NCI-H2196 treated with DMSO at 0.1 percent for 48 hours (cell line): ENCODE results near the gene ANO3.

Source experiments
- DNase-seq: peaks from one replicate; lab custom pipeline; 2025; ENCODE audit not compliant: unreplicated experiment; lab: John Stamatoyannopoulos, UW

Gene ANO3

GRCh38 chr11:26483108-26483507 lies 151.2 kb downstream of the ANO3 start:
- DNase-seq: no peak

GRCh38 chr11:26490546-26490945 lies 158.6 kb downstream of the ANO3 start:
- DNase-seq: no peak

DNA sequence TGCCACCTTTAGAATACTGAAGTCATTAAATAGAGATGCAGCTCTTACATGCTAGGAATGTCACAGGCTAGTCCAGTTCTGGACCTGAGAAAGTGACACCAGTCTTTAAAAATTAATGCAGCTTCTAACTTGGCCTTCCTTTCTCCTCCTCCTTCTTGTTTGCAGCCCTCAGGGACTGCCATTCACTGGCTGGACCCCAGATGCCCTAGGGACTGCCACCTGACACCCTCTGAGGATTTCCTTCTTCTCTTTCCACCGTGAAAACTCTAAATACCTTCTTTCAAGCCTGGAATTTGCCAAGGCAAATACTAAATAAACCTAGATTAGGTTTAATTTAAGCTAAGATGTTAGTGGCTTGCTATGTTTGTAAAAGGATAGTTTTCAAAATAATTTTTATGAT lies 161.7 kb downstream of the ANO3 start:
- DNase-seq: no peak

- DNase-seq: no peak
These were observed 175.3 kb downstream of the ANO3 start for GRCh38 chr11:26507229-26507628.

GRCh38 chr11:26510164-26510563 lies 178.2 kb downstream of the ANO3 start:
- no peak for DNase-seq

GRCh38 chr11:26510756-26511155 lies 178.8 kb downstream of the ANO3 start:
- no peak for DNase-seq

GRCh38 chr11:26512196-26512595 lies 180.3 kb downstream of the ANO3 start:
- no peak for DNase-seq

DNA sequence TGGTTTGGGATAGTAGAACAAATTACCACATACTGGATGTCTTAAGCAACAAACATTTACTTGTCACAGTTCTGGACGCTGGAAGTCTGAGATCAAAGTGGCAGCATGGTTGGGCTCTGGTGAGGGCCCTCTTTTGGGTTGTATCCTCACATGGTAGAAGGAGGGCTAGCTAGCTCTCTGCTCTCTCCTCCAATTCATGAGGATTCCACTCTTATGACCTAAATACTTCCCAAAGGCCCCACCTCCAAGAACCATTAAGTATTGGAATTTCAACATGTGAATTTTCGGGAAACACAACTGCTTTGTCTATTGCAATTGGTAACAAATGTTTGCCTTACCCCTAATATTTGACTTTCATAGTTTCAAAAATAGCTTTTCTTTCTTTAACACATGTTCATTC lies 187.5 kb downstream of the ANO3 start:
- DNase-seq: no peak

DNA sequence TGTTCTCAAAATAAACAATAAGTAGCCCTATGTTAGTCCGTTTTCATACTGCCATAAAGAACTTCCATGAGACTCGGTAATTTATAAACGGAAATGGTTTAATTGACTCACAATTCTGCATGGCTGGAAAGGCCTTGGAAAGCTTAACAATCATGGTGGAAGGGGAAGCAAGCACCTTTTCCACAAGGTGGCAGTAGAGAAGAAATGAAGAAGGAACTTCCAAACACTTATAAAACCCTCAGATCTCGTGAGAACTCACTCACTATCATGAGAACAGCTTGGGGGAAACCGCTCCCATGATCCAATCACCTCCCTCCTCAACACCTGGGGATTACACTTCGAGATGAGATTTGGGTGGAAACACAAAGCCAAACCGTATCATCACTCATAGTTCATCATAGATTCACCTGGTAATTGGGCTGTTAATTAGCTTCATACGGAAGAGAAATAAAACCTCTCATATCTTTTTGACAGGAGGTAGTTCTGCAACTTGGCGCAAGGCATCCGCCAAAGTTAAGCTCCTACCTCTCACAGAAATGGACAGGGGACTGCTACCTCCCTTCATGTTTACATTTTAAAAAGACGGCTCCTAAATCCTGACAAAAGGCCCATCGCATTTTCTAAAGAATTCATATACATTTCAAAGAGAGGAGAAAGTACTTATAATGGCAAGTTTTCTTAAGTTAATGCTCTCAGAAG lies 191.1 kb downstream of the ANO3 start:
- DNase-seq: no peak

- no peak for DNase-seq
These were observed 195.8 kb downstream of the ANO3 start for GRCh38 chr11:26527685-26528084.

- no peak for DNase-seq
These were observed 205.4 kb downstream of the ANO3 start for GRCh38 chr11:26537341-26537740.

- no peak for DNase-seq
These were observed 207.6 kb downstream of the ANO3 start for GRCh38 chr11:26539517-26539916.

DNA sequence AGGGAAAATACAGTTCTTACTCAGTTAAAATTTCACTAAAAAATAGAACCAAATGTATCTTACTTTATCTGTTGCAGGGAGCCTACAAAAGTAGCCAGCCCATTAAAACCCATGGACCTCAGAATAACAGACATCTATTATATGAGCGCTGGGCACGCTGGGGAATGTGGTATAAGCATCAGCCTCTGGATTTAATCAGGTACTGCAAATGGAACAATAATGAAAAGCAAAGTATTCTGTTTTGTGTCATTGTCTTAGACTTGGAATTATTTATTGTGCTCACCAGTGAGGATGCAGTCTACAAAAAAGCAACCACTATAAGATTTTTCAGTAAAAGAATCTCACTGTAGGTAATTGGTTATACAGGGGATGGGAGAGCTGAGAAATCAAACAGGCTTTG lies 209.9 kb downstream of the ANO3 start:
- DNase-seq: no peak

GRCh38 chr11:26549176-26549575 lies 217.2 kb downstream of the ANO3 start:
- DNase-seq: no peak

GRCh38 chr11:26550022-26550421 lies 218.1 kb downstream of the ANO3 start:
- no peak for DNase-seq

GRCh38 chr11:26551186-26551801 lies 219.4 kb downstream of the ANO3 start:
- DNase-seq: no peak

DNA sequence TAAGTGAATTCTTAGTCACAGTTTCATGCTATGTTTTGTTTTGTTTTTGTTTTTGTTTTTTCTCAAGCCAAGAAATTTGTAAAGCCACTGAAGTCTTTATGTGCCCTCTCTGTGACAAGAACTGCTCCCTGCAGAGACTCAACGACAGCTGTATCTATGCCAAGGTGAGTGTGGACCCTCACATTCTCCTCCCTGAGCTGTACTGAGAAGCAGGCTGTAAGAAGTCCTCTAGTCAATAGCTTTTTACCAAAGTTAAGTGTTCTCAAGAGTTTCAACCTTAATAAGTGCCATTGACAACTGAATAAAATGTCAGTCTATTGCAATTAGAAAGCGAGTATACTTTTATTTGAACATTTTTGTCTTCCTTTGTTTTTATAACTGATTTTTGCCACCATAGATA lies 221.3 kb downstream of the ANO3 start:
- DNase-seq: no peak

DNA sequence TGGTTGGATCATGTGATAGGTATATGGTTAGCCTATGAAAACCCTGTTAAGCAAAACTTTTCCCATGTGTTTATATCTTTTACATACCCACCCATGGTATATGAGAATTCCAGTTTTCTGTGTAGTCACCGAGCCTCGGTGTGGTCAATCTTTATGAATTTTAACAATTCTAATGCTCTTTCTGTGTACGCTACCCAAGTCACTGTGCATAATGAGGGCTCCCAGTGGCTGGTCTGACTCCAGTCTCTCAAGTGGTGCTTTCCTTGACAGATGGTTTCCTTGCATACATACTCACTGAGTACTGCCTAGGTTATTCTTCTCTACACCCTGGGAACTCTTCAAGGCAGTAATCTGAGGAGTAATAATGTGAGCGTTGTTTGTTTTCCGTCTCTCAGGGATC lies 222.5 kb downstream of the ANO3 start:
- no peak for DNase-seq

DNA sequence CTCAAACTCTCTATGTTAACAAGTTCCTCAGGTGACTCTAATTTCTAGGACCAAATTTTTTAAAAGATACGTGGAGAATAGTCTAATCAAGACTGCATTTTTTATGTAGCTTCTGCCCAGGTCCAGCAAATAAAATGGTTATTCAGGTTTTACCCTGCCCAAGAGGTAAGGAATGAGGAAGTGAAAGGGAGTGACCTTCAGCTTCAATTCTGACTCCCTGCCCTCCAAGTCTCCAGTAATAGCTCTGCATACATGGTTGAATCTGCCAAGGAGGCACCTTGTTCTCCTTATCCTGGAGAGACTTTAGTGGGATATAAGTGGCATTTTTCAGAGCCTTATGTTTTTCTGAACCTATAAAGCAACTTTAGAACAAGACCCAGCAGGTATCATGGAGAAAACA lies 224.7 kb downstream of the ANO3 start:
- no peak for DNase-seq

DNA sequence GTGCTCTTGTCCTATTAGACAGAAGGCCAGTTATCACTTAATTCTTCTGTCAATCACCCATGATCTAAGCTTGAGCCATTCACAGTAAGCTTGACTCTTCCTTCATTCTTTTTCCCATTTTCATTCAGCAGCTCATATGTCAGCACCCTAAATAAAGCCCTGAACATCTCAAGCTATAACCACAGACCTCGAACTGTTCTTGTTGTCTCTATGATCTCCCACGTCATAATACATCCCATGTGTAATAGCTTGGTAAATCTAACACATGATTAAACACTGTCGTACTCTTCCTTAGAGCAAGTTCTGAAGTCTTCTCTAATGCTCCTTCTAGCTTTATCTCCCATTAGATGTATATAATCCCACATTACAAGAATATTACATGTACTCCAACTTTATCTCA lies 225.7 kb downstream of the ANO3 start:
- DNase-seq: no peak

- no peak for DNase-seq
These were observed 226.3 kb downstream of the ANO3 start for GRCh38 chr11:26558190-26558589.

- no peak for DNase-seq
These were observed 237.7 kb downstream of the ANO3 start for GRCh38 chr11:26569646-26570045.
